Thyroid gland (tissue), 4 donors: ENCODE measurements around the gene FSTL4. TPM values are rescaled to one million over a fixed set of nuclear protein-coding genes. Genes with fewer than 3 reads are reported as not detected.

Experiments used
- DNase-seq, 2 donors: peaks; one replicate each; pipeline ENCODE4 v3.0.0-alpha.2; 2019
- H3K27ac ChIP-seq, 3 donors: fragments of 200-600 bp; sonication (generic); 1 replicate in 2 of 3; 2 replicates in 1 of 3; pipeline ENCODE4 v1.5.1; 2016 to 2019; ENCODE audit warnings: mild to moderate bottlenecking in 1 of 3, moderate library complexity in 1 of 3
- H3K27me3 ChIP-seq: fragments of 200-600 bp; sonication (generic); one replicate; pipeline ENCODE4 v1.5.1; 2019
- H3K36me3 ChIP-seq, 2 donors: fragments of 200-600 bp; sonication (generic); one replicate each; pipeline ENCODE4 v1.5.1; 2016 to 2019
- H3K4me1 ChIP-seq, 2 donors: fragments of 200-600 bp; sonication (generic); one replicate each; pipeline ENCODE4 v1.5.1; 2017 to 2019
- H3K4me3 ChIP-seq, 3 donors: fragments of 200-600 bp; sonication (generic); replicated peaks in 1 of 3; 1 replicate in 2 of 3; 2 replicates in 1 of 3; pipeline ENCODE4 v1.5.1; 2016; ENCODE audit warnings: mild to moderate bottlenecking in 1 of 3
- H3K9me3 ChIP-seq: fragments of 200-600 bp; sonication (generic); one replicate; pipeline ENCODE4 v1.5.1; 2017
- CTCF ChIP-seq, 6 experiments: fragments of 200-600 bp in 3 of 6; fragments of 450-650 bp in 3 of 6; sonication (generic) in 3 of 6; IDR thresholded peaks; one replicate each; pipeline ENCODE4 v1.5.1; 2016 to 2019; ENCODE audit warnings: antibody characterized with exemption in 6 of 6, mild to moderate bottlenecking in 2 of 6, inconsistent platforms in 1 of 6, moderate library complexity in 1 of 6
- POLR2A ChIP-seq, 2 donors: fragments of 450-650 bp; IDR thresholded peaks; one replicate each; pipeline ENCODE4 v1.6.1; 2017; ENCODE audit warnings: antibody characterized with exemption in 2 of 2, mild to moderate bottlenecking in 2 of 2, moderate library complexity in 1 of 2
- WGBS, 2 donors: methylation state at CpG; one replicate each; pipeline ENCODE4 v1.1.5; 2017; 5-methylcytosine and 5-hydroxymethylcytosine counted together
- intact Hi-C: fragments of 100-400 bp; cut with DNase I; formaldehyde crosslinking; loops from one replicate; pipeline ENCODE4 v1.15.1; 2023
- total RNA-seq, 4 donors: library from RNA; depleted of rRNA; stranded (reverse); fragments of >200 nt; gene quantifications; one replicate each; pipeline ENCODE4 v1.2.3, GENCODE V29; 2016

The FSTL4 gene
- total RNA-seq, 4 donors from 2014 or later = 0.10 to 0.13 TPM; not detected in 2

DNA sequence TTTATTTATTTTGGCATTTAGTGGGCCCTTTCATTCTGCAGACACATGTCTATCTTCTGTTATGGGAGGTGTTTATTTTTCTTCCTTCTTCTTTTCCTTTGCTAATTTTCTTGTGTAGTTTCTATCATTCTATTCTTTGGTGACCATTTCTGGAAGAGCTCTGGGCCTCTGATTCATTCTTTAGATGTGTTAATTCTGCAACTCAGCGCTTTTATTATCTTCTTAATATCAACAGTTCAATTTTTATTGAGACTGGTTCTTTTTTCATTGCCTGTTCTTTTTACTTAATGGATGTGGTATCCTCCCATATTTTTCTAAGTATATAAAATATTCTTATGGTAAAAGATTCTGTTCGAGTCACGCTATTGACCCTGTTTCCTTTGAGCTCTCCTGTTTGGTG lies 448.5 kb downstream of the FSTL4 start:
- Histone ChIP-seq H3K27me3 (no peaks in the 10 kb centered on the region), H3K27ac (no peak overlapping the region), H3K36me3 (no peaks in the 10 kb centered on the region), H3K9me3 (no peaks in the 10 kb centered on the region), H3K4me1 (no peaks in the 10 kb centered on the region), H3K4me3 (no peak overlapping the region)
- intact Hi-C loops = no loop called here
- TF ChIP-seq CTCF (IDR thresholded peaks at IDR 0.05) (no peak), POLR2A (IDR thresholded peaks at IDR 0.05) (no peak)
- 96% methylated on average over 3 of the region's 3 CpGs for WGBS, 2 donors
- no peak for DNase-seq

DNA sequence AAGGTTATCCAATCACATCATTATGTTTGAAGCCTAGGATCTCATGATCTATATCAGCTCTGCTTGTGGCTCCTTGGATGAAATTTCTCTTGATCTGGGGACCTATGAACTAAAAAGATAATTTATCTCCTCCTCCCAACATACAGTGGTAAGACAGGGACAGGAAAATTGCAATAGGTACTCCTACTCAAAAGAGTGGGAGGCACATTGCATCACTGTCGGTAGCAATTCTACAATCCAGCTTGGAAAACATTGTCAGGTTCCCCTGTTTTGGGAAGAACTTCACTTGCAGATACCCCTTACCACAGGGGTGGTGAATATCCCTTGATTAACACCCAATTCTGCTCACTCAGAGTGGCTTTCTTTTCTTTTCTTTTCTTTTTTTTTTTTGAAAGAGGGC lies 452.8 kb downstream of the FSTL4 start:
- no peaks in the 10 kb centered on the region for H3K27me3 ChIP-seq
- intact Hi-C loops = no loop called here
- H3K4me1 ChIP-seq = no peaks in the 10 kb centered on the region
- no peak for DNase-seq
- H3K27ac ChIP-seq = no peak overlapping the region
- no peak overlapping the region for H3K4me3 ChIP-seq
- 87% methylated on average over 1 of the region's 1 CpG for WGBS, 2 donors
- H3K9me3 ChIP-seq = no peaks in the 10 kb centered on the region
- TF ChIP-seq CTCF (IDR thresholded peaks at IDR 0.05) (no peak), POLR2A (IDR thresholded peaks at IDR 0.05) (no peak)
- no peaks in the 10 kb centered on the region for H3K36me3 ChIP-seq

GRCh38 chr5:133155326-133155969 lies 456.9 kb downstream of the FSTL4 start:
- no peak overlapping the region for H3K27ac ChIP-seq
- no peaks in the 10 kb centered on the region for H3K36me3 ChIP-seq
- H3K27me3 ChIP-seq = no peaks in the 10 kb centered on the region
- no peaks in the 10 kb centered on the region for H3K9me3 ChIP-seq
- no peak for DNase-seq
- 40 to 43% methylated on average over 4 of the region's 4 CpGs for WGBS, 2 donors
- TF ChIP-seq CTCF (IDR thresholded peaks at IDR 0.05) (no peak), POLR2A (IDR thresholded peaks at IDR 0.05) (no peak)
- no peak overlapping the region for H3K4me3 ChIP-seq
- intact Hi-C loops = no loop called here
- H3K4me1 ChIP-seq = no peaks in the 10 kb centered on the region

DNA sequence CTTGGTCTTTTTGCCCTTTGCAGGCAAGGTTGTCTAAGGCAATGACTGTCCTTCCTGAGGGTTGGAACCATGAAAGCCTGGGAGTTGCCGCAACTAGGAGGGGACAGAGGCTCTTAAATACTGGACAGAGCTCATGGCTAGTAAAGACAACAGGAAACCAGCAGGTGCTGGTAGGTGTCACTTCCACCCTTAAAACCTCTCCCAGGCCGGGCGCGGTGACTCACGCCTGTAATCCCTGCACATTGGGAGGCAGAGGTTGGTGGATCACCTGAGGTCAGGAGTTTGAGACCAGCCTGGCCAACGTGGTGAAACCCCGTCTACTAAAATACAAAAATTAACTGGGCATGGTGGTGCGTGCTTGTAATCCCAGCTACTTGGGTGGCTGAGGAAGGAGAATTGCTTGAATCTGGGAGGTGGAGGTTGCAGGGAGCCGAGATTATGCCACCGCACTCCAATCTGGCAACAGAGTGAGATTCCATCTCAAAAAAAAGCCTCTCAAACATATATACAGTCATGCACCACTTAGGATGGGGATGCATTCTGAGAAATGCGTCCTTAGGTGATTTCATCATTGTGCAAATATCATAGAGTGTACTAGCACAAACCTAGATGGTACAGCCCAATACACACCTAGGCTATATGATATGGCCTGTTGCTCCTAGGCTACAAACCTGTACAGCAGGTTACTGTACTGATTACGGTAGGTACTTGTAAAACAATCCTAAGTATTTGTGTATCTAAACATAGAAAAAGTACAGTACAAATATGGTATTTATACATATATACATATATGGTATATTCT lies 457.9 kb downstream of the FSTL4 start:
- intact Hi-C loops = no loop called here
- H3K4me3 ChIP-seq = no peak overlapping the region
- no peak overlapping the region for H3K27ac ChIP-seq
- no peaks in the 10 kb centered on the region for H3K4me1 ChIP-seq
- no peaks in the 10 kb centered on the region for H3K36me3 ChIP-seq
- 96% methylated on average over 12 of the region's 12 CpGs for WGBS, 2 donors
- no peaks in the 10 kb centered on the region for H3K27me3 ChIP-seq
- DNase-seq = no peak
- H3K9me3 ChIP-seq = no peaks in the 10 kb centered on the region
- no peak for TF ChIP-seq CTCF (IDR thresholded peaks at IDR 0.05)
- TF ChIP-seq POLR2A (IDR thresholded peaks at IDR 0.05) = no peak

DNA sequence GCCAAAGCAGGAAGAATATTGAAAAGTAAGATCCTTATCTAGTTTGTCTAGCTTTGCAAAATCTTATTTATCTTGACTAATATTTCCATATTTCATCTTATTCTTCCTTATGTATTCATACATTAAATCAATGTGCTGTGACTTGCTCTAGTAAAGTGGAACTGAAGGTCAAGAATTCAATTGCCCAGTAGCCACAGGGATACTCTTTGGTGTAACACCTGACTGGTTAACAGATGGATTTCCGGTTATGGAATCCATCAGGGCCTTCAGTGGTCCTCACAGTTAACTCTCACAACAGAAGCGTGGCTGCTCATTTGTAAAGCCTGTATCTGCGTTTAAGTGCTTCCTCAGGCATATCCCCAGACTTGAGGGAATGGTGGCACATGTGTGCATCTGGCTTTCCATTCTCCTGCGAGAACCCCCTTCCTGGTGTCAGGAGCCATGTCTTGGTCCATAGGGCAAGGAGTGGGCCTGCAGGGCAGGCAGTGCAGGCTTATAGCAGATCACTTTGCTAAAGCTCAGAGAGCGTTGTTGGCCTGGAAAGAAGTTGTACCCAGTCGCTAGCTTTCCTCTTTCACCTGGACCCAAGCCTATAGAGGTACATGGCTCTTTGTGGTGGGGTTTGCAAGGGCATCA lies 461.3 kb downstream of the FSTL4 start:
- H3K27me3 ChIP-seq = no peaks in the 10 kb centered on the region
- no peak for DNase-seq
- H3K27ac ChIP-seq = no peak overlapping the region
- no peaks in the 10 kb centered on the region for H3K36me3 ChIP-seq
- no peak for TF ChIP-seq CTCF (IDR thresholded peaks at IDR 0.05)
- TF ChIP-seq POLR2A (IDR thresholded peaks at IDR 0.05) = no peak
- H3K9me3 ChIP-seq = no peaks in the 10 kb centered on the region
- H3K4me3 ChIP-seq = no peak overlapping the region
- H3K4me1 ChIP-seq = no peaks in the 10 kb centered on the region
- WGBS, 2 donors = 92 to 93% methylated on average over 6 of the region's 6 CpGs
- intact Hi-C loops = no loop called here
